ENCODE measurements around the gene KCNA2. TPM values are rescaled to one million over a fixed set of nuclear protein-coding genes. Genes with fewer than 3 reads are reported as not detected.

KCNA2 gene
- total and polyA plus RNA-seq, 2 of the 13 experiments (the other 11 are each of a cell fraction or from before 2014, with no cell fraction given): not detected

GRCh38 chr1:110620250-110620615, 14.1 kb upstream of the KCNA2 start (continued):
- TF ChIP-seq ZHX2 (IDR thresholded peaks at IDR 0.05; ENCODE audit: low read depth) (no peak), ZHX2 (CRISPR knock-in tag; IDR thresholded peaks at IDR 0.05; ENCODE audit: borderline replicate concordance) (no peak), ZNF724P (CRISPR knock-in tag; IDR thresholded peaks at IDR 0.05; ENCODE audit: borderline replicate concordance) (no peak), FOXJ3 (CRISPR knock-in tag; IDR thresholded peaks at IDR 0.05; ENCODE audit: borderline replicate concordance) (no peak)

- Histone ChIP-seq H3K4me2 (ENCODE audit: low read depth, low read length) (no peak overlapping the region), H4K20me1 (ENCODE audit: insufficient read depth, low read length) (no peaks in the 10 kb centered on the region; the same call in 1 of the 2 replicates), H3K4me3 (replicated peaks in 1 of 3; ENCODE audit: insufficient read depth in 1 of 3, low read depth in 2 of 3, low read length in 3 of 3) (no peak overlapping the region), H3K9me3 (ENCODE audit: low read length) (no peaks in the 10 kb centered on the region), H3K9ac (ENCODE audit: insufficient read depth, low read depth, low read length) (no peak overlapping the region), H3K4me1 (ENCODE audit: insufficient read depth, low read length) (no peaks in the 10 kb centered on the region), H3K27ac (ENCODE audit: extremely low read length, insufficient read depth, low read length) (no peak overlapping the region), H3K79me2 (ENCODE audit: insufficient read depth, low read length) (no peaks in the 10 kb centered on the region), H2AFZ (ENCODE audit: low read length) (no peak overlapping the region), H3K27me3 (ENCODE audit: control insufficient read depth in 1 of 2, insufficient read depth in 2 of 2, low read length in 2 of 2) (peaks cover 0 to 17% of the 10 kb centered on the region in 2 experiments; a peak in 3 of 5 replicates), H3K36me3 (replicated peaks in 1 of 2; ENCODE audit: control insufficient read depth in 1 of 2, insufficient read depth in 2 of 2, low read length in 2 of 2) (no peaks in the 10 kb centered on the region)
- WGBS (ENCODE audit: low lambda C conversion rate): 6% methylated on average over 15 of the region's 27 CpGs
- intact Hi-C loops (cut with micrococcal nuclease; ENCODE audit: unreplicated experiment): loop anchor here (5.0 to 10.0 kb wide), 2 partner anchors 95 to 163 kb away; no protein-coding TSS in a partner anchor
- in situ Hi-C loops (cut with HindIII; ENCODE audit: extremely low pct_ligation_motif_present, low pct_unique_long_range_greater_than_20kb): no loop called here
- CTCF ChIA-PET (ENCODE audit: low intra/inter-chr PET ratio, low total read pairs): interaction anchor here (0.7 to 2.0 kb wide), 3 partner anchors 64 to 163 kb away, joined by 3 to 6 read pairs (median 4); no protein-coding TSS in a partner anchor
- POLR2A ChIA-PET: no interaction called here
- DNase-seq (ENCODE audit: low spot score) (peak; percentile 54), ATAC-seq (peak; percentile 94), FAIRE-seq (no peak)
- no TSS peak for BruUV-seq (replicated peaks)
- TF ChIP-seq ZNF687 (CRISPR knock-in tag; IDR thresholded peaks at IDR 0.05) (peak; percentile 39), ZNF292 (CRISPR knock-in tag; IDR thresholded peaks at IDR 0.05; ENCODE audit: borderline replicate concordance, low read depth) (no peak), ZFY (CRISPR knock-in tag; IDR thresholded peaks at IDR 0.05) (no peak), ZNF773 (CRISPR knock-in tag; IDR thresholded peaks at IDR 0.05; ENCODE audit: borderline replicate concordance) (no peak), E2F5 (CRISPR knock-in tag; conservative IDR thresholded peaks at IDR 0.05) (no peak)
Measured at GRCh38 chr1:110619412-110620249, 13.5 kb upstream of the KCNA2 start.
